ENCODE measurements around the gene BEST1.
"Not testable (repeated sequence)": the region's sequence is repeated elsewhere in the genome, so short reads cannot be mapped to it uniquely, and the experiment has no call there.

Gene BEST1

DNA sequence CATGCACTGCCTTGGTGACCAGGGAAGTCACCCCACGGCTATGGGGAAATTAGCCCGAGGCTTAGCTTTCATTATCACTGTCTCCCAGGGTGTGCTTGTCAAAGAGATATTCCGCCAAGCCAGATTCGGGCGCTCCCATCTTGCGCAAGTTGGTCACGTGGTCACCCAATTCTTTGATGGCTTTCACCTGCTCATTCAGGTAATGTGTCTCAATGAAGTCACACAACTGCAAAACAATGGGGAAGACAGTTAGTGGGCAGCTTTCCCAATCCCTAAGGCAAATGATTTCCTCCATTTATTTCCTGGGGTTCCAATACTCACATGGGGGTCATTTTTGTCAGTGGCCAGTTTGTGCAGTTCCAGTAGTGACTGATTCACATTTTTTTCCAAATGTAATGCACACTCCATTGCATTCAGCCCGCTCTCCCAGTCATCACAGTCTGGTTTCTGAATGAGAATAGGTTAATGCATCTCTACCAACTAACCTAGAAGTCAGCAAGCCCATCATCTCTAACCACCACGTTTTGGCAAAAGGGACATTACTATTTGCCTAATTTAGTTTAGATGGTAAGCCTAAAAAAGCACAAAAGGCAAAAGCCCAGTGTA is 14.6 kb downstream of the BEST1 start:
- not testable (repeated sequence) for DNase-seq

DNA sequence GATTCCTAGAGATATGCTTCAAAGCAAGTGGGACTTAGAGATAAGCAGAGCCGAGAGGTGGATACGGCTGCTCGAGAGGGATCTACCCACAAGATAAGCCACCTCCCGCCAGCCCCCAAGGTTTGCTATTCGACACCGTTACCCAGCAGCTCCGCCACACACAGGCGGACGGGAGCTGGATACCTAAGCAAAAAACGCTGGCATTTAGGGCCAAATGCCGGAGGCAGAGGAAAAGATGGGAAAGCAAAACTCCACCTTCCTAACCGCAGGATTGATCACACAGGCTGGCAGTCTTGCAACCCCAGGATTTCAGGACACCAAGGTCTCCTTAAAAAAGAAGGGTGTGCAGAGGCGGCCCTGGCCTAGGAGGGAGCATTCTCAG is 16.6 kb downstream of the BEST1 start:
- no peak for DNase-seq

DNA sequence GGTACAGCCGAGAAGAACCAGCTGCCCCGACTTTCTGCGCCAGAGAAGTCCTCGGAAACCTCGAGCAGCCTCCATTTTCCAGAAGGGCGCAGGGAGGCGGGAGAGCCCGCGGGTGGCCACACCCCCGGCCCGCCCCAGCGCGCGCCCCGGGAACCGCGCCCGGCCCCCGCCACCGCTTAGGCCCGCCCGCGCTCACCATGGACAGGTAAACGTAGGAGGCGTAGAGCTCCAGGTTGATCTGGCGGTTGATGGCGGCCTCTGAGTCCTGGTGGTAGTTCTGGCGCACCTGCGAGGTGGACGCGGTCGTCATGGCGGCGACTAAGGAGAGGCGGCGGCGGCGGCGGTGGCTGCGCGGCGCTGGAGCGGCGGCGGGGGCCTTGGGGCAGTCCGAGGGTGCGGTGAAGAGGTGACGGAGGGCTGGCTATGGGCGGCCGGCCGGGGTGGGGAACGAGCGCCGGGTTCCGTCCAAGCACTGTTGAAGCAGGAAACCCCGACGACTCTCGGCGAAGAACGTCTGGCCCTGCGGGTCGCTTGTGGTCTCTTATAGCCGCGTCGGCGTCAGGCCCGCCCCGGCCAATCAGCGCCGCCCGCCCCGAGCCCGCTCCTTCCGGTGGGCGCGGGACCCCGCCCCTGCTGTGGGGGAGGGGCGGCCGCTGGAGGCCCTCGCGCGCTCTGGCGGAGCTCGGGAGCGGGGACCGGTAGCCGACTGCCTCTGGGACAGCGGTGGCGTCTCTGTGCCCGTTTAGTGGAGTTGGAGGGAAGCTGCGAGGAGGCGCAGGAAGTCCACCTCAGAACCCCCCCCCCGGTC is 17.2 kb downstream of the BEST1 start, which contains the start of gene FTH1:
Gene FTH1, minus strand, starts transcription at position 519 of the 808 bp plus-strand sequence. Its CDS starts 209 bp downstream, at position 310.
- DNase-seq = peak; percentile 94

DNA sequence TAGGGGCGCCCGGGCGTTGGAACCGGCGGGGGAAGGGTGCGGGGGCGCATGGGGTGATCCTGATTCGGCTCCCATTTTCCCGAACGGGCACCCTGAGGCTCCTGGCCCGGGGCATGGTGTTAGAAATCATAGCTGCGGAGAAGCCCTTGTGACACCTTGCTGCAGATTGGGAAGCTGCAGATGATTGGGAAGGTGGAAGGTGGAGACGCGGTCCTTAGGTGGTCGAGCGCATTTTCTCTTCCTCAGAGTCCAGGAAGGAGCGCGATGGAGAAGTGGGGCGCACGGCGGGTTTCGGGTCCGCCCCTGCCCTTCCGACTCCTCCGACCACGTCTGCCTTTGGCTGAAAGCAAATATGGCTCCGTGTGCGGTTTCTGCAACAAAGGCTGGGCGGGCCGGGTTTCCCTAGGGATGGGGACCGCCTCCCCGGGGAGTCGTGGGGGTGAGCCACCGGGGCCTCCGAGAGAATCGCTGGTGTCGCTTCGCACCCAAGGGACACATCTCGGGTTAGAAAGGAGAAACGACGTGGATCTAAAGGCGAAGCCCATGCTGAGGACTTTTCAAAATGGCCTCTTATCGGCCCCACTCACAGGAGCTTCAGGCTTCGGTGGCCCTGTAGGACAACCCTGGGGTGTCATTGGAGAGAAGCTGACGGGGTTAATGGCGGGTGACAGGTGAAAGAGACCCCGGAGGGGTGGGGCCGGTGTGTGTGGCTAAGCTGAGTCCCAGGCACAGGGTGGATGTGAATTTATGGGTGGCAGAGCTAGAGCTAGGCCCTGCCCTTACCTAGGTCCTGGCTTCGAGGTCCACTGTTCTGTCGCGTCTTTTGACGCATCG is 18.0 kb downstream of the BEST1 start:
- DNase-seq = peak; percentile 56

DNA sequence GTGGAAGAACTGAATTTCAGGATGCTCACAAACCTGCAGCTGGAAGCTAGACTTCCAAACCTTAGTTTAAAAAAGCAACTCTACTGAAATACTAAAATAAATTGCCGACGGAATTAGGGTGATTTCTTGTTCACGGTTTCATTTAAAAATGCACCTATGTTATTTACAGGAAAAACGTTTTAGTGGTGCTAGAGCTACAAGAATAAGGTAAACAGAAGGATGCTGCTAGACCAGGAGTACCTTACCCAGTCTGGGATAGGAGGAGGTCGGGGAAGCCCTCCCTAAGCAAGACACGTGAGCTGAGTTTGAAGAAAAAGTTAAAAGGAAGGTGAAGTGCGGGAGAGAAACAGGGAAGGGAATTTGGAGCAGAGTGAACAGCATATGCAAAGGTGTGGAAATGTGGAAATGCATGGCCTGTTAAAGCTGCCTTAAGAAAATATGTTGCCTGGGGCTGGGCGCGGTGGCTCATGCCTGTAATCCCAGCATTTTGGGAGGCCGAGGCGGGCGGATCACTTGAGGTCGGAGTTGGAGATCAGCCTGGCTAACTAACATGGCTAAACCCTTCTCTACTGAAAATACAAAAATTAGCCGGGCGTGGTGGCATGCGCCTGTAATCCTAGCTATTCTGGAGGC is 18.7 kb downstream of the BEST1 start:
- no peak for DNase-seq

DNA sequence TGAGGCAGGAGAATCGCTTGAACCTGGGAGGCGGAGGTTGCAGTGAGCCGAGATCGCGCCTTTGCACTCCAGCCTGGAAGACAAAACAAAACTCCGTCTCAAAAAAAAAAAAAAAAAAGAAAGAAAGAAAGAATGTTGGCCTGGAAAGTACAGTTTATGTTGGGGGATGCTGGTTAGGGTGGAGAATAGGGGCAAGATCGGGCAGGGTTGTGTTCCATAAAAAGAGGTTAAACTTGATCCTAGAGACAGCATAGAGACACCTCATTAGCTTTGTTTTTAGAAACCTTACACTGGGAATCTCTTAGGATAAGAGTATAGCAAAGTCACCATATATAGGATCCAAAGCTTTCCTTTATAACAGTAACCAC is 19.2 kb downstream of the BEST1 start:
- DNase-seq = no peak

DNA sequence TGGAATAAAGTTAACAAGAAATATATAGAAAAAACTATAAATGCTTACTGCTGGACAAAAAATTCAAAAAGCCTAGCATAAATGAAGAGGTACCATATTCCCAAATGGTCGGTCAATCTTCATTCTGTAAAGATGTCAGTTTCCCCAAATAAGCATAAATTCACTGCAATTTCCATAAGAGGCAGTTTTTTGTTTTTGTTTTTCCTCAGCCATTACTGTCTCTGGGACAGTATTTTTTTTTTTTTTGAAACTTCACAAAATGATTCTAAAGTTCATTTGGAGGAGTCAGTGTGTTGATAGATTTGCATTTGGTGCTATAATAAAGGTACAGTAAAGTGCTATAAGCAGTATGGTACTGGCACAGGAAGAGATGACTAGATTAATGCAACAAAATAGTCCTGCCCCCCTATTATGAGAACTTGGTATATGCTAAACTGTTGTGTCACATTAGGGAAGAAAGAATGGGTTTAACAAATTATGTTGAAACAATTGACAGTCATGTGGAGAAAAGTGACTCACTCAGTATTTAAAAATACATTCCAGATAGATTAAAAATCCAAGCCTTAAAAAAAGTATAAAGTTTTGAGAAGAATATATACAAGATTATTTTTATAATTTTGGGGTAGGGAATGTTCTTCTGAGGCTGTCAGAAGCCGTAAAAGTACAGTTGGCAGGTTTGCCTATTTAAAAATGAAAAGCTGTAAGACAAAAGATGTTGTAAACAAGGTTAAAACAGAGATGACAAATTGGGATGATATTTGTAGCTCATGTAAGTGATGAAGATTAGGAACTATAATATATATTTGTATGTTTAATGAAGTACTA is 19.9 kb downstream of the BEST1 start:
- no peak for DNase-seq

DNA sequence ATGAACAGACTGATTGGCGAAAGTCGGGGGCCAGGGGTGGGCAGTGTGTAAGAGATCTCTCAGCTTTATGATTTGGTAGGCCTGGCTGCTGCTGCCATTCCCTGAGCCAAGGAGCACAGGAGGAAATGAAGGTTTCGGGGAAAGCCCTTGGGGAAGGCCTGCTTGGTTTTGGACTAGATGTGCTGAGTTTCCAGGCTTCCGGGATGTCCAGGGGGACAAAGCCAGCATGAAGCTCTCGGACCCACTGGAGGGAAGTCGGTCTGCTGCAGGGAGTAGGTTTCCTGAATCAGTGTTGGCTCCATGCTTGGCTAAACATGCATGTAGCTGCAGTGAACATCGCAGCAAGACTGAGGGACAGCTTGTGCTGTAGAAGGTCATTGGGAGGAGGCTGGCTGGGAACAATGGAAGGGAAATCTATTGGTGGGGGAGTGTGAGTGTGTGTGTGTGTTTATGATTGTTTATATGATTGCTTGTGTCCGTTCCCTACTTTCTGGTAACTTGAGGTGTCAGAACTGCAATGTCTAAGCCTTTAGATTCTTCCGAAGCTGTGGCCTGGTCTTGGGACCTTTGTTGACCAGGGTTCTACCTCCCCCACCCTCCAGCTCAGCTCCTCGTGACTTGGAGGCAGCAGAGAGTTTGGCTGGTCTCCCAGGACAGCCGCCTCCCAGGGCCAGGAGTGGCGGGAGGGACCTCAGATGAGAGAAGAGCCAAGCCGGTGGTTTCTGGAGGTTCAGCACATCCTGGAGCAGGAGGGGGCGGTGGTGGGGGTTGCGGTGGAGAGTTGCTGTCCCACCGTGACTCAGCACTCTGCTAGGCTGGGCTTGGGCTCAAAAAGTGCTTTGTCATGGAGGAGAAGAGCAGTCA is 21.3 kb downstream of the BEST1 start:
- DNase-seq = peak; percentile 93

DNA sequence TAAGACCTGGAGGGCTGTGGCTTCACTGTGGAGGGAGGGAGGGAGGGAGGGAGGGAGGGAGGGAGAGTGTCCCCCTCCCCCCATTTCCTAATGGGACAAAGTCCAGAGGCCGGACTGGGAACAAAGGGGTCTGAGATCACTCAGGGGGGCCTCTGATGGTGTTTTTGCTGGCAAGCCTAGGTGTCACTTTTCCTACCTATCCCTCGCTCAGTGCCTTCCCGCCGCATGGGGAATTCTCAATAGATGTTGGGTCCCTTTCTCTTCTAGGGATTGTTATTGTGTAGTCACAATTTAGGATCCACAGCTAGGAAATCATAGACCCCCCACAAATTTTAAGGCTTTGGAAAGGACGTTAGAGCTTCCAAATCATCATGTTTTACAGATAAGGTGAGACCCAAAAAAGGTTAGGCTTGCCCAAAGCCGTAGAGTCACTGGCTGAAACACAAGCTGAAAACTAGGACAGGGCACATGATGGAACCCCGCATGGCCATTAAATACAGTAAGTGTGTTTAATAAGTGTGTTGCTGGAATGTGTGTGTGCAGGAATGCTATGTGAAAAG is 22.0 kb downstream of the BEST1 start:
- no peak for DNase-seq

DNA sequence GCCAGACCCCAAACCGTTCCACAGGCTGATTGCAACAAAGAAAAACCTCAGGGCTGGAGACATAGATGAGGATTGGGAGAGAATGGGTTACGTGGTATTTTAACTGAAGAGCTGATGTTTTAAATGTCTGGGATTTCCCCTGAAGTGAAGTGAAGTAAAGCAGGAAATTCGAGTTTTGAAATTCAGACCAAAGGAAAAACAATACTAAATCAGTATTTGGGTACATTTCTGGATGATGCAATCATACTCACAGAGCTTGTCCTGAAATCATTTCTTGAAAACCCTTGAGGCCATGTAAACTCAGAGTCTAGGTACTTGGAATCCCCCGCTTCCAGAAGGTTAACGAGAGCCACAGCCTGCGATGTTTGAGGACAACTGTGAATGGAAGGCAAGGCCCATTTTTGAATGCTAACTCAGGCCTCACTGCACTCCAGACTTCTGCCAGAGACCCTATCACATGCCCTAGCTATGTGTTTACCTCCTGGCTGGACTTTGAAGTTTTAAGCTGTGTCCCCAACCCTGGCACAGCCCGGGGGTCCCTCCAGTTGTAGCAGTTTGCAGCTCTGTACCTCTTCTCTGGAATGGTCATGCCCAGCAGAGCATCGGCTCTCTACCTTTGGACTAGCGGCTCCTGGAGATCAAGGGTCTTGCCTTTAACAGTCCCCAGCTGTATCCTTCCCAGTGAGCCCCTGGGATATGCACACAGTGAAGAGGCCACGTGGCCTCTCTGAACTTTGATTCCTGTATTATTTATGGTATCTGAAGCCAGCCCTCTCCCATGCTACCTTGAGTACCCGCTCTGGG is 22.7 kb downstream of the BEST1 start:
- DNase-seq = no peak

DNA sequence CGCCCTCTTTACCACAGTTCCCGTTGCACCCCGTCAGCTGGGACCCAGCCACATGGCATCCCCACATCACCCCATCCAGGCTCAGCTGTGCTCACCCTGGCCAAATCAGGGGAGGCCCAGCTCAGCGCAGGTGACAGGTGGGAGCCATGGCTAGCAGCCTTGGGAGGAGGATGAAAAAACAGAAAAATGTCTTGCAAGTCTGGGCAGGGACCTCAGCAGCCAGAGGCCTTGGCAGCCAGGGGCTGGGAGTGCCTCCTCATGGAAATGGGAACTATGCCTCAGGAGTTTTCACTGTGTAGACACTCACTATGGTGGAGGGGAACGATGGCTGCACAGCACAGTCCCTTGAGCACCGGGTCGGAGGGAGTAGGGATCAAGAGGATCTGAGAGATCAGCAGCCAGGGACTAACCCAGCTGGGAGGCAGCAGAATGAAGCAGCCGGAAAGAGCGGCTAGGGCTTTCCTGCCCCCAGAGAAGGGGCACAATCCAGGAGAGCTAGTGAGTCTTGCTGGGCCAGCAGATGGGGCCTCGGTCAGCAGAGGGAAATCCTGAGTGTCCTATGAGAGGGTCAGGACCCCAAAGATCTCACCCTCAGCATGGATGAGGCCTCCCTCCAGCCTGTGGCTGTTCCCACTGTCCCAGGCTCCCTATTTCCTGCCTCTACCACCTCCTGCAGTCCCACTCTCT is 23.5 kb downstream of the BEST1 start:
- DNase-seq = no peak

DNA sequence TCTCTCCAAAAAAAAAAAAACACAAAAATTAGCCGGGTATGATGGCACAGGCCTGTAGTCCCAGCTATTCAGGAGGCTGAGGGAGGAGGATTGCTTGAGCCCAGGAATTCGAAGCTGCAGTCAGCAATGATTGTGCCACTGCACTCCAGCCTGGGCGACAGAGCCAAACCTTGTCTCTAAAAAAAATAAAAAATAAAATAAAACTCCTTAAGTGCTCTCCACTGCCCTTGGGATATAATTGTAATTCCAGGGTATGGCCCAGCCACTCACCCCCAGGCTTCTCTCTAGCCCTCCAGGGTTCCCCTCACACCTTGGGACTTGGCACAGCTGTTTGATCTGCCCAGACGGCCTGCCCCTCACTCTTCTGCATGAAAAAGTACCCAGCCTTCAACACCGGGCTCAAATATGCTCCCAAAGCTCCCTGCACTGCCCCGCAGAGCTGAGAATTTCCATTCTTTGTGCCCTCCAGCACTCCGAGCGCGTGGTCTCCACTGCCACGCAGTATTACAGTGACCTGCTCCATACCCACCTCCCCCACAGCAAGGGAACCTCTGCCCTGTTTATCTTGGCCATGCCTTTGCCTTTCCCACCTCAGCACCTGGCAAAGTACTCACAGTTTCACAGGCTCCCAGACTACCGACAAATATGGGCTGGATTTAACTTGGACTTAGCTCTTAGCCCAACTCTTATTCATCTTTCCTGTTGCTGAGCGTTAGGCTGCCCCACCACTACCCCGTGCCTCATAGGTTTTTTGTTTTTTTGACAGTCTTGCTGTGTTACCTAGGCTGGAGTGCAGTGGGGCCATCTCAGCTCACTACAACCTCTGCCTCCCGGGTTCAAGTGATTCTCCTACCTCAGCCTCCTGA is 24.8 kb downstream of the BEST1 start:
- DNase-seq = no peak

DNA sequence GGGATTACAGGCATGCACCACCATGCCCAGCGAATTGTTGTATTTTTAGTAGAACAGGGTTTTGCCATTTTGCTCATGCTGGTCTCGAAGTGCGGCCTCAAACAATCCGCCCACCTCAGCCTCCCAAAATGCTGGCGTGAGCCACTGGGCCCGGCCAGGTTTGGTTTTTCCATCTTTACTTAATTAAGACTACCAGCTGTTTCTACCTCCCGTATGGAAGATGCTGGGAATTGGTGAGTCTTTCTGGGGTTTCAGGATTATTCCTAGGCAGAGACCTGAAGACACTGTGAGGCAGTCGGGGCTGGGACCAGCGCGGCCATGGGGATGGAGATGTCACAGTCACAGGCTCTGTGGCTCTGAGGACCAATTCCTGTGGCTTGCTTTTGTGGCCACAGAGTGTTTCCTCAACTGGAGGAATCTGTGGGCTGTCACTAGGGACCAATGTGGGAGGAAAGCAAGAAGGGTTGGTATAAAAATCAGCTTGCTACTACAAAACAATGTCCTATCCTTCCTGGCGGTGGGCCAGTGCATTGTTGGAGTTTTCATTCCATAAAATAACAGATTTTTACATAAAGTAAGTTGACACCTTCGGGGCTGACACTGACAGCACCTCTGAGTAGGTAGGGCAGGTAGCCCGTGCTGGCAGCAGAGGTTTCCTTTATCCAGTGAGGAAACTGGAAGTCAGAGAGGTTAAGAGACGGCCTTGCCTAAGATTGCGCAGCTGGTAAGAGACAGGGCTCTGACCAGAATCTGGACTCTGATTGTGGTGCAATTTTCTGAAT is 25.7 kb downstream of the BEST1 start:
- DNase-seq = no peak

DNA sequence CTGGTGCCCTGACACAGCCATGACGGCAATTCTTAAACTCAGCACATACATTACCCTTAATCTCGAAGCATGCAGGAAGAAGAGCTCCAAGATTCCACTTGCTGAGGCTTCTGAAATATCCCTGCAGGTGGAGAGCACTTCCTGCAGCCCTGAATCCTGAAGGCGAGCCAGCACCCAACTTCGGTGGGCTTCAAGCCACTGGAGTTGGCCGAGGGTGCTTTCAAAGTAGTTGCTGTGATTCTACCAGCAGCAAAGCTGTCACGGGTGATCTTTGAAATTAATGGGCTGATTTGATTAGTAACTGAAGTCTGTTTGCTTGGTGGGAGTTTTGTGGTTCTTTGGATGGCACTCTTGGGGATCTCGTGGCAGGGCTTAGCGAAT is 26.3 kb downstream of the BEST1 start:
- DNase-seq = no peak

DNA sequence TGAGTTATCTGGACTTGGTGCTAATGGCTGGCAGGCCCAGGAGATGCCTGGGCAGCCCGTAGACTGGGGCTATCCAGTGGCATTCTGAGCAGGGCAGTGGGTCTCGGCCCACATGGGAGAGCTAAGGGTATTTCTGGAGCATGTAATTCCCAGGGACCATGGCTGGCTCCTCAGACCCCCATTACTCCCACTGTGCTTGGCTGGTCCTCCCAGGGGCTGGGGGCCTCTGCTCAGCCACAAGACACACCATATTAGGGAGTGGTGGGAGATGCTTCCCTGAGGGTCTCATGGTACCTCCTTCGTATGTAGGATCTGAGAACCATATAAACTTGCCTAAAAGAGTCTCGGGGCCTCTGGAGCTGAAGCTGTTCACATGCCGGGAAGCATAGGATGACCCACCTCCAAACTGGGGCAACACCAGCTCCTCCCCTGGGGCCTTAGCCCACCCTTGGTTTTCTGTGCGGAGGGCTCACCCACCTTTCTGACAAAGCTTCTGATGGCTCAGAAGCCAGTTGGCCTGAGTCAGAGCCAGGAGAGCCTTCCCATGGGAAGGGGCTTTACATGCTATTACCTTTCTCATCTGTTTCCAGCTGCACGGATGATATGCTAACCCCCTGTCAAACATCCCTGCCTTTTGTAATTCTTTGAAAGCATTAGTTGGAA is 26.8 kb downstream of the BEST1 start:
- no peak for DNase-seq

DNA sequence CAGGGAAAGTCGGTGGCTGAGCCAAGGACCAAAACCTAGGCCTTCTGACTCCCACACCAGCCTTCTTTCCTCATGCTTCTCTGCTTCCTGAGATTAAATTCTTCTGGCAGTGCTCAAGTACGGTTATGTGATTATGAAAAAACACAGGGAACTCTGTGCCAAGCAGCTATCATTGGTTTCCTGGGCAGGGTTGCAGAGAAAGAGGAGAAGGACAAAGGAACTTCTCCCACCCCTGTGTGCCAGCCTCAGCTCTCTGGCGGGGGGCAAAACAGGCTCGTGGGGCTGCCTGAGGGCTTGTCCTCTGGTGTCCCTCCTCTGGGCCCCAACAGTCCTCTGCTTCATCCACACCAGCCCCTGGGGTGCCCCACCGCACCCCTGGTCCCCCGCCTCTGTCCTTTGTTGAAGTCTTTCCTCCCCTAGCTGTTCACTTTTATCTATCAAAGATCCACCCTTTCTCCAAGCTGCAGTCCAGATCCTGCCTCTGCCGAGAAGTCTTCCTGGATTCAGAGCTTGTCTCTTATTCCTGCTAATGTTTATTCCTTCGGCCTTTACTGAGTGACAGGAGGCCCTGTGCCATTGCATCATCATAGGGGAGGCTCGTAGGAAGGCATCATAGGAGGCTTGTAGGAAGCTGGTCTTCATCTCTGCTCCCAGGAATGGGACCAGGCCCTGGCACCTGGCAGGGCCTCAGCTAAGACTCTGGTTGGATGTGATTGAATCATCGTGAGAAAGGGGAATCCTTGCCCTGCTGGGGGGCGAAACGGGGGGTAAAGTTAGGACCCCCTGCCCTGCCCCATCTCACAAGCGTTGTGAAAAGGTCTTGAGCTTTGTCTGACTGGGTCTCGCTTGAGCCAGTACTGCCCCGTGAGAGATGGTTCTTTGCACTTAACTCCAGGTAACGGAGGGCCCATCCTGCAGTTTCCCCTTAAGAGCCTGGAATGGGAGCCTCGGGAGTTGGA is 28.8 kb downstream of the BEST1 start:
- no peak for DNase-seq
